MCF 10A (cell line): Measurements from ENCODE around the gene MOCS1. TPM values are rescaled to one million over a fixed set of nuclear protein-coding genes. Genes with fewer than 3 reads are reported as not detected.

Source experiments
- BruUV-seq: library from RNA; stranded (reverse); fragments of 400-500 nt; replicated peaks from 2 replicates; lab custom pipeline; 2021; lab: Mats Ljungman, UMichigan
- CTCF ChIA-PET: fragments of 300-600 bp; sonication (Branson Sonifier 250); formaldehyde crosslinking; extraction: SDS; loops from one replicate; lab custom pipeline; 2021; ENCODE audit warnings: antibody characterized with exemption, inconsistent platforms; lab: Yijun Ruan, JAX
- POLR2A ChIA-PET: fragments of 300-600, 350-650 bp; sonication (Branson Sonifier 250); formaldehyde crosslinking; extraction: SDS; loops from one replicate; lab custom pipeline; 2020; ENCODE audit warnings: antibody characterized with exemption, inconsistent platforms; lab: Yijun Ruan, JAX
- DNase-seq: peaks from one replicate; pipeline ENCODE4 v3.0.0-alpha.2; 2018; ENCODE audit not compliant: unreplicated experiment
- H3K27ac Mint-ChIP-seq: one replicate; pipeline ENCODE4 v1.8.0; 2022; ENCODE audit warnings: mild to moderate bottlenecking, low read depth, mixed read lengths; ENCODE audit not compliant: unreplicated experiment
- H3K27me3 Mint-ChIP-seq: one replicate; pipeline ENCODE4 v1.8.0; 2022; ENCODE audit warnings: mixed read lengths; ENCODE audit not compliant: insufficient read depth, unreplicated experiment
- H3K36me3 Mint-ChIP-seq: one replicate; pipeline ENCODE4 v1.8.0; 2022; ENCODE audit warnings: mild to moderate bottlenecking, moderate library complexity, mixed read lengths; ENCODE audit not compliant: insufficient read depth, unreplicated experiment
- H3K4me1 Mint-ChIP-seq: one replicate; pipeline ENCODE4 v1.8.0; 2022; ENCODE audit warnings: mixed read lengths; ENCODE audit not compliant: insufficient read depth, unreplicated experiment
- H3K4me3 Mint-ChIP-seq: one replicate; pipeline ENCODE4 v1.8.0; 2022; ENCODE audit warnings: mild to moderate bottlenecking, moderate library complexity, mixed read lengths; ENCODE audit not compliant: unreplicated experiment
- H3K9me3 Mint-ChIP-seq: one replicate; pipeline ENCODE4 v1.8.0; 2022; ENCODE audit warnings: mixed read lengths; ENCODE audit not compliant: unreplicated experiment
- intact Hi-C: fragments of 100-400 bp; cut with micrococcal nuclease; formaldehyde crosslinking; loops from 2 replicates; pipeline ENCODE4 v1.14.1; 2022
- total RNA-seq: library from RNA; stranded (reverse); gene quantifications from 2 replicates; pipeline ENCODE4 v1.2.3, GENCODE V29; 2022
- TF ChIP-seq, protein P1 (sequence below): fragments of 200-600 bp; IDR thresholded peaks from one replicate; pipeline ENCODE4 v1.8.0; 2022; ENCODE audit warnings: antibody characterized with exemption, mild to moderate bottlenecking; ENCODE audit not compliant: unreplicated experiment

MOCS1 gene
- total RNA-seq, 1 experiment from 2014 or later = 5.3 TPM

DNA sequence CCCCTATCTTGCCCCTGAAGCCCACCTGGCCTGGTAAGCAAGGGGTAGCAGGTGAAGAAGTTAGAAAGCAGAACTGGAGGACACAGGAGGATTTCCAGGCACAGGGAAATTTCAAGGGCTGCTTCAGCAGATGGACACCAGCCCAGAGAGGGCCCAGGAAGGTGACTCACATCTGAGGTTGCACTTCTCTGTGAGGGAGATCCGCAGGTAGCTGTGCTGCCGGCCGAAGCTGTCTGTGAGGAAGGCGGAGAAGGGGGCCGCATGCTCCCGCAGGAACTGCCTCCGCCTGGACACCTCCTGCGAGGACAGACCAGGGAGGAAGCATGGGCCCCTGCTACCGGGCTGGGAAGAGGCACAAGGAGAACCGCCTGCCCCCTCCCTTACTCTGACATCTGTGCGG, 7.1 kb downstream of the MOCS1 start:
- H3K4me3 Mint-ChIP-seq = peak overlapping the region; percentile 31
- DNase-seq = peak; percentile 82
- CTCF ChIA-PET = no interaction called here
- POLR2A ChIA-PET = interaction anchor here (0.6 to 0.8 kb wide), 2 partner anchors 19 to 29 kb away, joined by 4 read pairs; no protein-coding TSS in a partner anchor
- BruUV-seq = no TSS peak
- H3K9me3 Mint-ChIP-seq = no peaks in the 10 kb centered on the region
- TF ChIP-seq, protein P1, sequence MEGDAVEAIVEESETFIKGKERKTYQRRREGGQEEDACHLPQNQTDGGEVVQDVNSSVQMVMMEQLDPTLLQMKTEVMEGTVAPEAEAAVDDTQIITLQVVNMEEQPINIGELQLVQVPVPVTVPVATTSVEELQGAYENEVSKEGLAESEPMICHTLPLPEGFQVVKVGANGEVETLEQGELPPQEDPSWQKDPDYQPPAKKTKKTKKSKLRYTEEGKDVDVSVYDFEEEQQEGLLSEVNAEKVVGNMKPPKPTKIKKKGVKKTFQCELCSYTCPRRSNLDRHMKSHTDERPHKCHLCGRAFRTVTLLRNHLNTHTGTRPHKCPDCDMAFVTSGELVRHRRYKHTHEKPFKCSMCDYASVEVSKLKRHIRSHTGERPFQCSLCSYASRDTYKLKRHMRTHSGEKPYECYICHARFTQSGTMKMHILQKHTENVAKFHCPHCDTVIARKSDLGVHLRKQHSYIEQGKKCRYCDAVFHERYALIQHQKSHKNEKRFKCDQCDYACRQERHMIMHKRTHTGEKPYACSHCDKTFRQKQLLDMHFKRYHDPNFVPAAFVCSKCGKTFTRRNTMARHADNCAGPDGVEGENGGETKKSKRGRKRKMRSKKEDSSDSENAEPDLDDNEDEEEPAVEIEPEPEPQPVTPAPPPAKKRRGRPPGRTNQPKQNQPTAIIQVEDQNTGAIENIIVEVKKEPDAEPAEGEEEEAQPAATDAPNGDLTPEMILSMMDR = no peak
- no peak overlapping the region for H3K27ac Mint-ChIP-seq
- intact Hi-C loops = no loop called here
- H3K27me3 Mint-ChIP-seq = no peaks in the 10 kb centered on the region
- peaks cover 7% of the 10 kb centered on the region for H3K36me3 Mint-ChIP-seq
- H3K4me1 Mint-ChIP-seq = peaks cover 38% of the 10 kb centered on the region

DNA sequence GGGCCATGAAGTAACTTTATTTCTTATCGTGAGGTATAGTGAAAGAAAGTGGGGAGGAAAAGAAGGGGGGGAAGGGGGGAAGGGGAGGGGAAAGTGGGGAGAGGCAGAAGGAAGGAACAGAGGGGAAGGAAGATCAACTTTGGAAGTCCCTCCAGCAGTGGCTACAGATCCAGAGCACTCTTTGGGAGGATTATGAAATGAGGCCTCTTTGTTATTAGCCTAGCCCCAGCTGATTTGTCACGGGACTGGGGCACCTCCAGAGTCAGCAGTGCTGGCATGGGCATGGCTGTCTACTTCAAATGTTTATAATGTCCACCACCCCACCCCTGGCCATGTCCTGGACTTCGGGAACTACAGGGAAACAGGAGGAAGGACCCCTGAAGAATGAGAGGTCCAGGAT, 7.6 kb downstream of the MOCS1 start:
- no peaks in the 10 kb centered on the region for H3K9me3 Mint-ChIP-seq
- POLR2A ChIA-PET = no interaction called here
- BruUV-seq = no TSS peak
- H3K36me3 Mint-ChIP-seq = peaks cover 12% of the 10 kb centered on the region
- CTCF ChIA-PET = no interaction called here
- DNase-seq = peak; percentile 41
- peaks cover 38% of the 10 kb centered on the region for H3K4me1 Mint-ChIP-seq
- H3K27ac Mint-ChIP-seq = no peak overlapping the region
- TF ChIP-seq, protein P1 = no peak
- no peaks in the 10 kb centered on the region for H3K27me3 Mint-ChIP-seq
- intact Hi-C loops = no loop called here
- H3K4me3 Mint-ChIP-seq = no peak overlapping the region

DNA sequence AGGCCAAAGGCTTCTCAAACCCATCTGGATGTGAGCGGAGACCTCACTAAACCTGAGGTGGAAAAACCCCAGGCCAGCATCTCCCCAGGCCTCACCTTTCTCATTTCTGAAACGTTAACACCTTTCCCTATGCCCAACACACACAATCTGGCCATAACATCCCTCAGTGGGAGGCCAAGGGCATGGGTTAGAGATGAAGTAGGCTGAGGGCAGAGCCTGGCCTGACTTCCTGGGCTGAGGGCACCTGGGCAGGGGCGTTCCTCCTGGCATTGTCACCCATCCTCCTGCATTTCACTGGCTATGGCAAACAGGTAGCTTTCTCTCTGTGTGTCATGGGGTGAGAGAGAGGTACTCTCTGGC, 8.4 kb downstream of the MOCS1 start:
- H3K4me3 Mint-ChIP-seq = no peak overlapping the region
- ChIA-PET POLR2A (no interaction called here), CTCF (no interaction called here)
- H3K27ac Mint-ChIP-seq = no peak overlapping the region
- no peak for DNase-seq
- peaks cover 12% of the 10 kb centered on the region for H3K36me3 Mint-ChIP-seq
- intact Hi-C loops = no loop called here
- TF ChIP-seq, protein P1 = no peak
- H3K4me1 Mint-ChIP-seq = peaks cover 38% of the 10 kb centered on the region
- H3K27me3 Mint-ChIP-seq = no peaks in the 10 kb centered on the region
- no TSS peak for BruUV-seq
- no peaks in the 10 kb centered on the region for H3K9me3 Mint-ChIP-seq

DNA sequence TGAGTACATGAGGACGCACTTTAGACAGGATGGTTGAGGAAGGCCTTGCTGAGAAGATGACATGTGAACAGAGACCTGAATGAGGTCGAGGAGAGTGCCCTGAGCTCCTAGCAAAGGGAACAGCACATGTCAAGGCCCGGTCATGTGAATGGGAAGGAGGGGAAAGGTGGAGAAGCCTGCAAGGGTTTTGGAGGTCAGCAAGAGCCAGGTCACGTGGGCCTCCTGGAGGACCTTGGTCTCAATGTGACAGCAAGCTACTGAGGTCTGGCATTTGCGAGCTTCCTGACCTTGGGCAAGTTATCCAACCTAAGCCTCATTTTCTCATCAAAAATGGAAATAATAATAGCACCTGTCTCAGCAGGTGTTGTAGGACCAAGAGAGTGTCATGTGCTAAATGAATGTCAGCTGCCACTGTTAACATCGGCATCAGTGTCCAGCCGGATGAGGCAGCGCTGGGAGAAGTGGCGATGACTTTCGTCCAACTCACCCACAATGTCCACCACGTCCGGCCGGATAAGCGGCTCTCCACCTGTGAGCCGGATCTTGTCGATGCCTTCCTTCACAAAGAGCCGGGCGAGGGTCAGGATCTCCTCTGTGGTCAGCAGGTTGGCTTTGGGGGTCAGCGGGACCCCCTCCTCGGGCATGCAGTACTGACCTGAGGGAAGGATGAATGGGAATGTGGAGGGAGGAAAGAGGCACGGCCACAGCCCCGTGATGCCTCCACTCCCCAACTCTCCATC, 8.9 kb downstream of the MOCS1 start:
- no peak for DNase-seq
- intact Hi-C loops = no loop called here
- ChIA-PET POLR2A (interaction anchor here (0.7 kb wide), 1 partner anchor 430 kb away, joined by 3 read pairs; no protein-coding TSS in a partner anchor), CTCF (interaction anchor here (1.2 kb wide), 1 partner anchor 22 kb away, joined by 3 read pairs; no protein-coding TSS in a partner anchor)
- no peak overlapping the region for H3K27ac Mint-ChIP-seq
- H3K4me3 Mint-ChIP-seq = no peak overlapping the region
- TF ChIP-seq, protein P1 = no peak
- no peaks in the 10 kb centered on the region for H3K9me3 Mint-ChIP-seq
- no peaks in the 10 kb centered on the region for H3K27me3 Mint-ChIP-seq
- BruUV-seq = no TSS peak
- peaks cover 12% of the 10 kb centered on the region for H3K36me3 Mint-ChIP-seq
- H3K4me1 Mint-ChIP-seq = peaks cover 38% of the 10 kb centered on the region
